NCI-H82 treated with DMSO at 0.1 percent for 48 hours (cell line): ENCODE data around the gene RAB20.
"Not testable (repeated sequence)": the region's sequence is repeated elsewhere in the genome, so short reads cannot be mapped to it uniquely, and the experiment has no call there.

Experiments used
- DNase-seq: peaks from one replicate; lab custom pipeline; 2025; ENCODE audit not compliant: unreplicated experiment; lab: John Stamatoyannopoulos, UW

Gene RAB20

DNA sequence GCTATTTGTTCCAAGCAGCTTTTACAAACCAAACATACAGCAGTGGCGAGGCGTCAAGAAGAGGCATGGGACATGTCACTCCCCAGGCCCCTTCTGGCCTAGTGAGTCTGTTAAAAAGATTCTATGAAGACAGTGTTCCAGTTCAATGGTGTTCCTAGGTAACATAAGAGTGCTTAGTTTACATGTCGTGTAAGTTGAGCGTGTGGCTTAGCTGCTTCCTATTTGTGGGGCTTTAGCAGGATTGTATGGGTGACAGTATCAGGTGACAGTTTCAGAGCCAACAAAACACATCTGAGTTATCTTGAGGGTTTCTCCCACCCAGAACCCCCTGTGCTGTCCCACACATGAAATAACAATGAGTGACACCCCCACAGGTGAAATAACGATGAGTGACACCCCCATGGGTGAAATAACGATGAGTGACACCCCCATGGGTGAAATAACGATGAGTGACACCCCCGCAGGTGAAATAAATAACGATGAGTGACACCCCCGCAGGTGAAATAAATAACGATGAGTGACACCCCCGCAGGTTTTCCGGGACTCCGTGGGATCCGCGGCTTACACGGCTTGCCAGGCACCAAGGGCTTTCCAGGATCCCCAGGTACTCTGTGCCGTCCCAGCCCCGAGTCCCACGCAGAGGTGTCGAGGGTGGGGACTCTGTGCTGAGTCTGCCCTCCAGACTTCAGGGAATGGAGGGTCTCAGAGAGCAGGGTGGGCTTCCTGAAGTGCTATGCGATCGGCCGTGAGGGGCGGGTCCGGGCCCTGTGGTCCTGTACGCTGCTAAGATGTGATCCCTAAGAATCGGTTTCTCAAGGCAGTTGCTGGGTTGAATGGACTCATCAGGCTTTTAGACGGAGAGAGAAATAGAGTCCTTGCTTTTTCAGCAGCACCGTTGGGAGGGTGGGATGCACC is 68.6 kb downstream of the RAB20 start:
- no peak for DNase-seq

DNA sequence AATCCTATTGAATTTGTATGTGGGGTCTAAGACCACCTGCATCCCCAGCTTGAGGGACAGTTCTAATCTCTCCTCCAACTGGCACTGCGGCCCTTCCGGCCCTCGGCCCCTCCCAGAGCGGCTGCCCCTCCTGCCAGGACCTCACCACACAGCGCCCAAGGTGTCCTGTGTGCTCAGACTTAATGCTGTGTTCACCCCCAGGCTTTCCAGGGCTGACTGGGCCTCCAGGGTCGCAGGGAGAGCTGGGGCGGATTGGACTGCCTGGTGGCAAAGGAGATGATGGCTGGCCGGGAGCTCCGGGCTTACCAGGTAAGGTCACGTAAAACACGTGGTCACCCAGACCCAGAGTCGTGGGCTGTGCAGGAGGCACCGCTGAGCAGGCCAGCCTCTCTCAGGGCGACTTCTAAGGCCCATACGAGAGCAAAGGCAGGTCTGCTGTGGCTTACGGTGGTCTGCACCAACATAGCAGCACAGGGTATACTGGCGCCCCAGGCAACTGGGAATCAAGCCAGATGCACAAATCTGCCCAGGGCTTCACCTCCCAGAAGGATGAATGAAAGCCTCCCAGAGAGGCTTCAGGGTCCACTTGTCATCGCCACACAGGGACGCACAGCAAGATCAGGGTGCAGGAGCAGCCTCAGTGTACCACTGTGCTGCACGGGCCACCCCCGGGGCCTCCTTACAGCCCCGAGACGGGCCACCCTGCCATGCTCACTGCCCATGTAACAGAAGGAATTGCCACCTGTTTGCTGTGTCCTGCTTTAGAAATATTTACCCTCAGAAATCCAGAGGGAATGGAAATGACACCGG is 69.4 kb downstream of the RAB20 start:
- no peak for DNase-seq

DNA sequence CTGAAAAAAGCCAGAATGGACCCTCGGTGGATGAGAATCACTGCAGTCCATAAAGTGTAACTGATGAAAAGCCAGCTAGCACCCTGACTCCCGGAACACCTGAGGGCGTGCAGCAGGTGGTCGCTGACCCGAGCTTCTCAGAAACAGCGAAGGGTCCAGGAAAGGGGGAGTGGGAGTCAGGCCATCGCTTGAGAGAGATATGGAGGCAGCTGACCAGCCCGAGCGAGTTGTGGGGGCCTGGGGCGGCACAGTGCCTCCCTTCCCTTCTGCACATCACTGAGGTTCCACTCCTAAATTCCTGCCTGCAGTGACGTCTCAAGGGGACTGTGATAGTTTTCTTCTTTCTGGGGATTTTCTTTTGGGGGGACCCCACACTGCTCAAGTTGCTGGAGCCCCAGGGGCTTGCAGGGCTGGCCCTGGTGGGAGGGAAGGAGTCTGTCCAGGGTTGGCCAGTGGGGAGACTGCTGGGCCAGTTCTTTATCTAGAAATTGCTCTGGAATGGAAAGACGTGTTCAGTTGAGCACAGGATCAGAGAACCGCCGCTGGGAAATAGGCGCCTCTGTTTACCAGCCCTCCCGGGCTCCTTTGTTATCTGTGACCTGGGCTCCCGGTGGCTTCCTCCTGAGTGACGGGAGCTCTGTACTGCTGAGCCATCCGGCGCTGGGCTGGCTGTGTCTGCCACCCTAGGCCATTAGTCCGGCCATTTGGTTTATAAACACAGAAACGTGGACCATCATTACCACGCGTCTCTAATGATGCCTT is 71.3 kb downstream of the RAB20 start:
- DNase-seq: no peak

DNA sequence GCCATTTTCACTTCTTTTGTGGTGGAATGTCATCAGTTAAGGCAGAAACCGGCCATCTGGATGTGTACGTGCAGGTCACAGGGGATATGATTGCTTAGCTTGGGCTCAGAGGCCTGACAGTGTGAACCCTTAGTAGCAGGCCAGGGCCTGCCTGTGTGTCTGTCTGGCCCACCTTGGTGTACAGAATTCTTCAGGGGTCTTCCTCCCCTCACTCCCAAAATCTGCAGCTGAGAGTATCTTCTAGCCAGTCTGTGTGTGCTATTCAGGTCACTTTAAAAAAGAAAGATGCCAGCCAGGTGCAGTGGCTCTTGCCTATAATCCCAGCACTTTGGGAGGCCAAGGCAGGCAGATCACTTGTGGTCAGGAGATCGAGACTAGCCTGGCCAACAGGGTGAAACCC is 74.6 kb downstream of the RAB20 start:
- not testable (repeated sequence) for DNase-seq

DNA sequence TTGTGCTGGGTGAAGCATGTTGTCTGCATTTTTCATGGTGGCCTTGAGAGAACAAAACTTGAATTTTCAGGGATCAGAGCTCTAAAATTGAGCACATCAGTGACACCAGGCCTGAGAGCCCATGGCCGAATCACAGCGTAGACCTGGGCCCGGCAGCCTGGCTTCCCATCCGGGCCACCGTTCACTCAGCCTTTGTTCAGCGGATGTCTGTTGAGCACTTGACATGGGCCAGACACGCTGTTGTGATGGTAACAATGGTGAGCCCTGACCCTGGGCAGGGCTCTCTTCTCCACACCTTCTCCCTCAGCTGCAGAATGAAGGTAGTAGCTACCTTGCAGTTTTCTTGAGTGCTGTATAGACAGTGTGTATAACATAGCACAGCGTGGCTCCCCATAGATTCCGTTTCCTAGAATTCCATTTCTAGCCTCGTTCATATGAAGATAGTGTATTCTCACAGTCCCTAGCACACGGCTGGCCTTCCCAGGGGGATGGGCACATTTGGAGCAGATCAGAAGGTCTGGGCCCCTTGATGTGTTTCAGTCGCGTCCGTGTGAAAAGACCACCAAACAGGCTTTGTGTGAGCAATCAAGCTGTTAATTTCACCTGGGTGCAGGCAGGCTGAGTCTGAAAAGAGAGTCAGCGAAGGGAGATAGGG is 75.3 kb downstream of the RAB20 start:
- no peak for DNase-seq

DNA sequence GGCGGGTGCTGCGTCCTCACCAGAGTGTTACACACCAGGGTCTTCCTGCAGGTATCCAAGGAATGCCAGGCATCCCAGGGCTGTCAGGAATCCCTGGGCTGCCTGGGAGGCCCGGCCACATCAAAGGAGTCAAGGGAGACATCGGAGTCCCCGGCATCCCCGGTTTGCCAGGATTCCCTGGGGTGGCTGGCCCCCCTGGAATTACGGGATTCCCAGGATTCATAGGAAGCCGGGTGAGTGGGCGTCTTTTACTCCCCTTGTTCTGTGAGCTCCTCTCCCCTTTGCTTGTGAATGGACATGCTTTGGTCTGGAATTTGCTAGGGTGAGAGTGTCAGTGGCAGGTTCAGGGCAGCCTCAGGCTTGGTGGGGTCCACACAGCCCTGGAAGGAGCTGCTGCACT is 75.9 kb downstream of the RAB20 start:
- DNase-seq: no peak

DNA sequence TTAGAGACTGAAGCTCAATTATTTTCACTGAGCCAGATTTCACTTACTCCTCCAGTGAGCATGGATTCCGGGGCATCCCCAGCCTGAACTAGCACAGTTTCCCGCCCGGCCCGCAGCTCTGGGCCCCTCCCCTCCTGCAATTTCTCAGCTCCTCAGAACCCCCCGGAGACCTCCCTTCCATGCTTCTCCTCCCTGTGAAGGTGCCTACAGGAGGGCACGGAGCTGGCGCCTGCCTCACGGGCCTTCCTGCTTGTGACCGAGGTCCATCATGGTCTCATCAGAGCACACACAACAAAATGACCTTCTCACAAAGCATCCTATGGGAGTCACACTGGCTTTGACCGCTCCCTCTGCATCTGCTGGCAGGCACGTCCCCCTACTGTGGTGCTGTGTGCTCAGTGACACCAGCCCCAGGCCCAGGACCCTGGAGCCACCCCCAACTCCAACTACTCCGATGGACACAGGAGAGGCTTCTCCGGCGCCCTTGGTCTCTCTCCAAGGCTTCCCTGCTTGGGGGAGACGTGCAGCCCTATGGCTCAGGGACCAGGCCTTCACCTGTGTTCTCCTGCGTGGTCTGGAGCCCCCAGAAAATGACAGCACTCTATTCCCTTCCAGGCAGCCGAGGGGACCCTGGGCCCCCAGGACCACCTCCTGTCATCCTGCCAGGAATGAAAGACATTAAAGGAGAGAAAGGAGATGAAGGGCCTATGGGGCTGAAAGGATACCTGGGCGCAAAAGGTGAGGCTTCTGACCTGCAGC is 77.1 kb downstream of the RAB20 start:
- DNase-seq: no peak

DNA sequence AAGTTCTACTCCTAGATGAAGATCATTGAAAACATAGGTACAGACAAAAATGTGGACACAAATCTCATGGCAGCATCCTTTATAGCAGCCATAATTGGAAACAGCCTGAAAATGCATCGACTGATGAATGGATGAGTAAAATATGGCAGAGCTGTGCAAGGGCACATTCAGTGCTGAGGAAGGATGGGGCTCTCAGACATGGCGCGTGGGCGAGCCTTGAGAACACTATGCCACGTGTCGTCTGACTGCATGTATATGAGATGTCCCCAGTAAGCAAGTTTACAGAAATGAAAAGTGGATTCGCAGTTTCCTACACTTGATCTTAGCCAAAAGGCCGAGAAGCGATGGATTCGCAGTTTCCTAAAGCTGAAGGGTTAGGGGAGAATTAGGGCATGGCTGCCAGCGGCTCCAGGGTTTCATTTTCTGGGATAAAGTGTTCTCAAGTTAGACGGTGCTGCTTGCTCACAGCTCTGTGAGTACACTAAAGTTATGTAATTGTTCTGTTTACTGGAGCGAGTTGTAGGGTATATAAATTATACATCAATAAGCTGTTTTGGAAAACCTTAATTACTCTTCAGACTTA is 78.0 kb downstream of the RAB20 start:
- DNase-seq: no peak

DNA sequence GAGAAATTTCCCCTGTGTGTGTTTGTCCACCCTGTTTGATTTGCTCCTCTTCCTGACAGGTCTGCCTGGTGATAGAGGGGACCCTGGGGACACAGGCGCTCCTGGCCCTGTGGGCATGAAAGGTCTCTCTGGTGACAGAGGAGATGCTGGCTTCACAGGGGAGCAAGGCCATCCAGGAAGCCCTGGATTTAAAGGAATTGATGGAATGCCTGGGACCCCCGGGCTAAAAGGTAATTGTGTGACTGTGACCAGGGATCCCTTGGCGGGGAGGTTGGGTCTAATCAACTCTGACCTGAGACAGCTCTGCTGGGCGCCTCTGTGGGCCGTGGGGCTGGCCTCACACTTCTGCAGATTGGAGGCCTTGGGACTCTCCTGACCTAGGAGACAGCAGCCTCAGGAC is 81.4 kb downstream of the RAB20 start:
- DNase-seq: no peak

DNA sequence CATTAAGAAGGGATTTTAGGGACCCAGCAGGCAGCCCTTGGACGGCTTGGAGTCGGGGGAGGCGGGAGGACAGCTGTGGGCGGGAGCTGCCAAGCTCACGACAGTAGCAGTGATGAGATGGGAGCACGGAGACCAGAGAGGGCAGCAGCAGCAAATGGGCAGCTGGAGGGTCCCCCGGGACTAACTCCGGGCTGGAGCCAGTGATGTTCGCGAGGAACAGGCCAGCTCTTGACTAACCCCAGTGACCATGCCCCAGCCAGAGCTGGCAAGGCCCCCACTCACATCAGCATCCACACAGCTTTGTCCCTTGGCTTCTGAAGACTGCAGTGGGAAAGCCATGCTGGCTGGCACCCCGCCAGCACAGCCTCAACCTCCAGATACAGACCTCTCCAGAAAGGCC is 81.9 kb downstream of the RAB20 start:
- DNase-seq: no peak

DNA sequence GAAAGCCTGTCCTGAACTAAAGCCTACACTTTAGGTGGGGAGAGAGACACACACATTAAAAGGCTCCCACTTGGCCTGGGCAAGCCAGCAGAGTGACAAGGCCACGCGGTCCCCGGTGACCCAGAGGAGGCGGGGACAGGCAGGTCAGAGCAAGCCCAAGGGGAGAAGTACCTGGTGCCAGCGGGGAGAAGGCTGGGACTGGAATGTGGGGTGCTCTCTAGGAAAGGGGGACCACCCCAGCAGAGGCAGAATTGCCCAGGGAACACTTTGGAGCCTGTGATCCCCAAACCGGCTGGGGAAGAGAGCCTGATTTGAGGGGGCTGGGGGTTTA is 82.3 kb downstream of the RAB20 start:
- DNase-seq: no peak

DNA sequence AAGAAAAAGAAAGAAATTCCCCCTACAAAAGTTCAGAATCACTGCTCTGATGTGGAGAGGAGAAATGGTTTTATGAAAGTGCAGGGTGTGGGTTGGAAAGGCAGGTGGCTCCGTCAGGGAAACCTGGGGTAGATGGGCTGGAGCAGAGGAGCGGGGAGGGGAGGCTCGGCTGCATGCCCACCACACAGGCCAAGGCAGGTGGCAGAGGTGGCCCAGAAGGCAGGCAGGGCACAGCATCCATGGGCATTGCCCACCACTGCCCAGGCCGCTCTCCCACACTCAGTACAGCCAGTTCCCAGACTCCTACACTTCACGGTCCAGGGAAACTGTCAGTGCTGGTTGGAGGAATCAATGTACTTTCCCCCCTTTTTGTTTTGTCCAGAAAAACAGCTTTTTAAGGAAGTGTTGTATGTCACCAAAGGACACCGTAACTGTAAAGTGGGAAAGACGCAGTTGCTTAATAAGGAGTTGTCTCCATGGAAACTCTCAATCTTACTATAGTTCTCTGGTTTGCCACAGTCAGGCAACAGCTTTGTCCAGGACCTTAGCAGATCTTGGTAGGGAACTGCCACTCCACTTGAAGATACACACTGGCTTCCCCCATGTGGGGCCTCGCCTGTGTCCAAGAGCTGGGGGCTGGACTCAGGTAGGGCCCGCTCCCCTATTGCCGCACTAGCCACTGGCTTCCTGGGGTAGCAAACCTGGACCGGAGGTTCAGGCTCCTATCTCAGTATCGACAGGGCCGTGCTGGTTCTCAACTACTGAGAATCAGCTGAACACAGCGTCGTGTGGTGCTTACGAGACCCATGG is 82.9 kb downstream of the RAB20 start:
- no peak for DNase-seq

DNA sequence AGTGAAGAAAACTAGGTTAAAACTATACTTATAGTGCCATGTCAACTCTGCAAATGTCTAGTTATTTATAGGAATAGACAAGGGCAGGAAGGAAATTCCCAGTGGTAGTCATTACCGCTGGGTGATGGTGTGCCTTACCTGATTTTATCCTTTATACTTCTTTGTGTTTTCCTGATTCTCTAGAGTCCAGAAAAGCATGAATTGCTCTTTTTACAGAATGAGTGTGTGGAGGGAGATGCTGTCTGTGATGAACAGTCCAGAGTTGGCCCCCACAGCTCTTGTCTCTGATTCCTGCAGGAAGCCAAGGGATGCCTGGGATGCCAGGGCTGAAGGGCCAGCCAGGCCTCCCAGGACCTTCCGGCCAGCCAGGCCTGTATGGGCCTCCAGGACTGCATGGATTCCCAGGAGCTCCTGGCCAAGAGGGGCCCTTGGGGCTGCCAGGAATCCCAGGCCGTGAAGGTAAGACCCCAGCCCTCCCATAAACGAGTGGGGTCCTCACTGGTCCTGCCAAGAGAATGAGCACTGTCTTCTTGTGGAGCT is 83.7 kb downstream of the RAB20 start:
- no peak for DNase-seq

DNA sequence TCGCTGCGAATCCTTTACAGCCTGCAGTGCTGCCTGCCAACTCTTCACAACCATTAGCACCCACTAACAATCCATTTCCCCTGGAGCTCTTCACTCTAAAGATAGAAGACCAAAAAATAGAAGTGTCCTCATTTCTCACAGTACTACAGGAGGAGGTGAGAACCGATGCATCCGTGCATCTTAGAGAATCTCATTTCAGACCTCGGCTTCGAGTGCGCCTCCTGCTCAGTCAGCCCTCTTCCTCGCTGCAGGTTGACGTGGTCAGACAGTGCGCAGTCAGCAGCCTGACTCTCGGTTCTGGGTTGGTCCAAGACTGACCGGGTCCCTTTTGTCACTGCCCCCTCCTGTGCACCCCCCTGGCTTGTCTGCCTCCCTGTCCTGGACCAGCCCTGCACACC is 85.3 kb downstream of the RAB20 start:
- DNase-seq: no peak

DNA sequence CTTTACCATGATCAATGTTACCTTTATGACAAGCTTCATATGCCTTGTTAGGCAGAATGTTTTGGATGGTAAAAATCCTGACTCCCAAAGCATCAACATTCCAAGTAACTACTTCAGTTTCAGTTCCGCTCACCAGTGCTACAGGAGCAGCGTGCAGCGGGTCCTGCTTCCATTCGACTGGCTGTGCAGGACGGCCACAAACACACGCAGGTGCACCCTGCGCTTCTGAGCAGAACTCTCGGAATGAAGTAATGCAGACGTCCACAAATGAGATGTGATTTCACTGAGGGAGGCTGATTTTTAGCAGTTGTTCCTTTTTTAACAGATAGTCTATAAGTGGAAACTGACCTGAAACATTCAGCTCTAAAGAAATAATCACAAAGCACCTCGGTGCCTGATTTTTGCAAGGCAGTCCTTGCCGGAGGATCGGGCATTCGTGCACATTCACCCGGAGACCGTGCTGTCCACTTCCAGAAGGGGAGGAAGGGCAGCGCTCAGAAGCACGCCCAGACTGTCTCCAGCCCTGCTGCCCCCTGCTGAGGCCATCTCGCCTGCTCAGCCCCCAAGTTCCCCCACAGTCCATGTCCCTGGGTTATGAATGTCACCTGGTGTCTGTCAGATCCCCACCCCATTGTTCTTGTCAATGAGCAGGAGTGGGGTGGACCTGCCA is 85.8 kb downstream of the RAB20 start:
- DNase-seq: no peak

DNA sequence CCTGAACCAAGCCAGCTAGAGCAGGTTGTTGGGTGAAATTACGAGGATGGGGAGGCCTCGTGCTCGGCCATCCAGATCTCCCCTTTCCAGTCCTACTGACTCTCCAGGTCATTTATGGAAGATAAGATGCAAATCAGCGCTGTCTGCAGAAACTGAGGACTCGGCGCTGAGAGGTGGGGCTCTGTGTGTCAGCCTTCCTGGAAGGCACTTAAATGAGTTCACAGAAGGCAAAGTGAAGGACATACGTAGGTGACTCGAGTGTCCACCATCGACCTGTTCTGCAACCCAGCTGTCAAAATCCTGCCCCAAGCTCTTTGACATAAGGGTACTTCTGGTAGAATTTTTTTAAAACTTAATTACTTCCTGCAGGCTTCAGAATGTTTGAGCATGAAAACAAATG is 86.4 kb downstream of the RAB20 start:
- DNase-seq: no peak

DNA sequence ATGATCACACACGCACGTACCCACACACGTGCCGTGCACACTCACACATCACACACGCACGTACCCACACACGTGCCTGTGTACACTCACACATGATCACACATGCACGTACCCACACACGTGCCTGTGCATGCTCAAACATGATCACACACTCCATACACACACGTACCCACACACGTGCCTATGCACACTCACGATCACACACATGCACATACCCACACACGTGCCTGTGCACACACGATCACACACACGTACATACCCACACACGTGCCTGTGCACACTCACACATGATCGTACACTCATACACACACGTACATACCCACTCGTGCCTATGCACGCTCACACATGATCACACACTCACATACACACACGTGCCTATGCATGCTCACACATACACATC is 86.8 kb downstream of the RAB20 start:
- DNase-seq: no peak
